PC-3 (cell line): ENCODE measurements around the gene OXCT2.

Experiments used
- CTCF ChIP-seq: fragments of 300-600 bp; sonication (generic); conservative IDR thresholded peaks from 2 replicates; pipeline ENCODE4 v1.5.1; 2017; ENCODE audit warnings: antibody characterized with exemption, low read depth, mild to moderate bottlenecking, low read length
- EZH2 ChIP-seq: fragments of 300-600 bp; sonication (generic); IDR thresholded peaks from one replicate; pipeline ENCODE4 v1.6.1; 2017; ENCODE audit warnings: antibody characterized with exemption, mild to moderate bottlenecking, low read length; ENCODE audit not compliant: unreplicated experiment
- EZH2phosphoT487 ChIP-seq: fragments of 300-600 bp; sonication (generic); IDR thresholded peaks from 2 replicates; pipeline ENCODE4 v1.6.1; 2018; ENCODE audit warnings: mild to moderate bottlenecking, antibody characterized with exemption, low read length, borderline replicate concordance

GRCh38 chr1:39760074-39761008, 10.8 kb downstream of the OXCT2 start:
- TF ChIP-seq CTCF (no peak), EZH2 (no peak), EZH2phosphoT487 (no peak)
